Brain microvascular endothelial cell (primary cell): Measurements from ENCODE around the gene MYO7A.

Experiments
- DNase-seq: peaks from one replicate; pipeline ENCODE4 v3.0.0-alpha.2; 2020
- H3K27ac ChIP-seq: fragments of 250-450 bp; sonication (Bioruptor Pico); 2 replicates; pipeline ENCODE4 v1.5.1; 2020; ENCODE audit warnings: mild to moderate bottlenecking, moderate library complexity
- H3K27me3 ChIP-seq: fragments of 250-450 bp; sonication (Bioruptor Pico); replicated peaks from 2 replicates; pipeline ENCODE4 v1.5.1; 2020; ENCODE audit warnings: mild to moderate bottlenecking
- H3K36me3 ChIP-seq: fragments of 250-450 bp; sonication (Bioruptor Pico); replicated peaks from 2 replicates; pipeline ENCODE4 v1.5.1; 2020; ENCODE audit warnings: mild to moderate bottlenecking
- H3K4me3 ChIP-seq: 2 replicates; pipeline ENCODE4 v1.5.1; 2011; ENCODE audit warnings: low read depth, mild to moderate bottlenecking, control low read depth, low read length, moderate library complexity
- in situ Hi-C: cut with HindIII; loops from 2 replicates; pipeline ENCODE4 v1.10.0; 2017; ENCODE audit warnings: low sequenced_read_pairs, low pct_ligation_motif_present
- TF ChIP-seq, protein P1 (sequence below): IDR thresholded peaks from 2 replicates; pipeline ENCODE4 v1.5.1; 2011; ENCODE audit warnings: low read depth, mild to moderate bottlenecking, moderate library complexity, low read length, control low read depth, inconsistent platforms; ENCODE audit errors: missing control alignments

Gene MYO7A

DNA sequence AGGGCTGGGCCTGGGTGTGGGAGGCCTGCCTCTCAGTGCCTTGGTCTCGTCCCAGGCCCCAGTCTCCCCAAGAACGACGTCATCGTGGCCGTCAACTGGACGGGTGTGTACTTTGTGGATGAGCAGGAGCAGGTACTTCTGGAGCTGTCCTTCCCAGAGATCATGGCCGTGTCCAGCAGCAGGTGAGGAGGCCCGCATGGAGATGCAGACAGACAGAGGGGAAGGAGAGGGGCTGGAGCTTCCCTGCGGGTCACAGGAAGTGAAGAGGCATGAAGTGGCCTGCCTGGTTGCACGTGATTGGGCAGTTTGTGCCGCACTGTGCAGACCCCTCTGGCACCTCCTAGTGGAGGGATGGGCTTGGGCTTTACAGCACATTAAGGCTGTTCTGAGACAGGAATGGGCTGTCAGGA lies 70.4 kb downstream of the MYO7A start:
- TF ChIP-seq, protein P1, sequence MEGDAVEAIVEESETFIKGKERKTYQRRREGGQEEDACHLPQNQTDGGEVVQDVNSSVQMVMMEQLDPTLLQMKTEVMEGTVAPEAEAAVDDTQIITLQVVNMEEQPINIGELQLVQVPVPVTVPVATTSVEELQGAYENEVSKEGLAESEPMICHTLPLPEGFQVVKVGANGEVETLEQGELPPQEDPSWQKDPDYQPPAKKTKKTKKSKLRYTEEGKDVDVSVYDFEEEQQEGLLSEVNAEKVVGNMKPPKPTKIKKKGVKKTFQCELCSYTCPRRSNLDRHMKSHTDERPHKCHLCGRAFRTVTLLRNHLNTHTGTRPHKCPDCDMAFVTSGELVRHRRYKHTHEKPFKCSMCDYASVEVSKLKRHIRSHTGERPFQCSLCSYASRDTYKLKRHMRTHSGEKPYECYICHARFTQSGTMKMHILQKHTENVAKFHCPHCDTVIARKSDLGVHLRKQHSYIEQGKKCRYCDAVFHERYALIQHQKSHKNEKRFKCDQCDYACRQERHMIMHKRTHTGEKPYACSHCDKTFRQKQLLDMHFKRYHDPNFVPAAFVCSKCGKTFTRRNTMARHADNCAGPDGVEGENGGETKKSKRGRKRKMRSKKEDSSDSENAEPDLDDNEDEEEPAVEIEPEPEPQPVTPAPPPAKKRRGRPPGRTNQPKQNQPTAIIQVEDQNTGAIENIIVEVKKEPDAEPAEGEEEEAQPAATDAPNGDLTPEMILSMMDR, result peak; percentile 67
- no peaks in the 10 kb centered on the region for H3K36me3 ChIP-seq
- no peaks in the 10 kb centered on the region for H3K27me3 ChIP-seq
- no peak overlapping the region for H3K27ac ChIP-seq
- no peak for DNase-seq
- in situ Hi-C loops, result no loop called here
- no peak overlapping the region for H3K4me3 ChIP-seq

DNA sequence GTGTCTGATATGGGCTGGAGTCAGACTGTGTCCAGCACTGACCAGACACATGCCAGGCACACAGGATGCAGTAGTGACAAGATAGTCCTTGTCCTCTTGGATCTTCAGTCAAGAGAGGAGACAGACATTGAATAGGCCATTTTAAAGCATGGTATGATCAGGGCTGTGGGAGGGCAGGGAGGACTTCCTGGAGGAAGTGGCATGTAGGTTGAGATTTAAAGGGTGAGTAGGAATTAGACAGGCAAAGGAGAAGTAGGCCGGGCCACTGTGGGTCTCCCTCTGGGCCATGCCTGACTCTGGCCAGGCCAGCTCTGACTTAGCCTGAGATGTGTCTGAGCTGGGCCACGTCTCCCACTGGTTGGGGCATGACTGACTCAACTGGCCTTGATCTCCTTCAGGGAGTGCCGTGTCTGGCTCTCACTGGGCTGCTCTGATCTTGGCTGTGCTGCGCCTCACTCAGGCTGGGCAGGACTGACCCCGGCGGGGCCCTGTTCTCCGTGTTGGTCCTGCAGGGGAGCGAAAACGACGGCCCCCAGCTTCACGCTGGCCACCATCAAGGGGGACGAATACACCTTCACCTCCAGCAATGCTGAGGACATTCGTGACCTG lies 71.2 kb downstream of the MYO7A start:
- no peaks in the 10 kb centered on the region for H3K27me3 ChIP-seq
- TF ChIP-seq, protein P1, result no peak
- H3K4me3 ChIP-seq, result no peak overlapping the region
- H3K27ac ChIP-seq, result no peak overlapping the region
- H3K36me3 ChIP-seq, result no peaks in the 10 kb centered on the region
- no peak for DNase-seq
- in situ Hi-C loops, result no loop called here

DNA sequence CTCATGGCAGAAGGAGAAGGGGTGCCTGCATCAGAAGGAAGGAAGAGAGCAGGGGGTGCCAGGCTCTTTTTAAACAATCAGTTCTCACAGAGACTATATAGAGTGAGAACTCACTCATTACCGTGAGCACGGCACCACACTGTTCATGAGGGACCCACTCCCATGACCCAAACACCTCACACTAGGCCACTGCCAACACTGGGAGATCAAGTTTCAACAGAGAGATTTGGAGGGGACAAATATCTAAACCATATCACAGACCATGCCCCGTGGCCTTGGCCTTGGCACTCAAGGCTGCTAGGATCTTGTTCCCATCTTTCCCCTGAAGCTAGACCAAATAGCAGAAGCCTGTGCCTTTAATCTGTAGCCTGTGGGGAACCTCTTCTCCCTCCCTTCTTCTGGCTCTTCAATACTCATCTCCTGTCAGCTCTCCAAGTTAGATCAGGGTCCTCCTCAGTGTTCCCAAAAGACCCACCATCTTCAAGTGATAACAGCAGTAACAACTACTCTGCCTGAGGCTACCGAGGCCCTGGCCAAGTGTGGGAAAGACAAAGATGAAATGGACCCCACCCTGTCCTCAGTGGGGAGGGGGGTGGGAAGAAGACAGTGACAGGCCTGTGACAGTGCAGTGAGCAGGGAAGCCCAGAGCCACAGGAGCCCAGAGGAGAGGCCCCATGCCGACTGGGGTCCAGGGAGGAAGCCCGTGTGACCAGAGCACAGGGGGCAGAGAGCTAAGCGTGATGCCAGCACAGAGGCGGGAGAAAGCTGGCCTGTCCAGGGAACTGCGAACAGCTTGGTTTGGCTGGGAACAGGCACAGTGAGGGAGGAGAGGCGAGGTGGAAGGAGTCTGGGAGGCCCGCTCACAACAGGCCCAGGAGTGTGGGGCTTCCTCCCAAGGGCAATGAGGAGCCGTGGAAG lies 72.6 kb downstream of the MYO7A start:
- Histone ChIP-seq H3K27me3 (no peaks in the 10 kb centered on the region), H3K36me3 (no peaks in the 10 kb centered on the region), H3K27ac (no peak overlapping the region), H3K4me3 (no peak overlapping the region)
- DNase-seq, result no peak
- TF ChIP-seq, protein P1, result no peak
- in situ Hi-C loops, result no loop called here

DNA sequence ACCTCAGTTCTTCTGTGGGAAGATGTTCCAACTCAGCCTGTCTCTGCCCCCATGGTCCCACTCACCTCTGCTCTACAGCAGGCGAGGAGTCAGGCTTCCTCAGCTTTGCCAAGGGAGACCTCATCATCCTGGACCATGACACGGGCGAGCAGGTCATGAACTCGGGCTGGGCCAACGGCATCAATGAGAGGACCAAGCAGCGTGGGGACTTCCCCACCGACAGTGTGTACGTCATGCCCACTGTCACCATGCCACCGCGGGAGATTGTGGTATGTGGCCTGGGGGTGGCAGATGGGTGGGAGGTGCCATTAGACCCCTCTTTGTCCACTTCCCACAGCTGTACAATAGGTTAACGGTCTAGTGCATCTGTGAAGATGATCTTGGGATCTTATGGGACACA lies 73.3 kb downstream of the MYO7A start:
- Histone ChIP-seq H3K36me3 (no peaks in the 10 kb centered on the region), H3K27ac (no peak overlapping the region), H3K4me3 (no peak overlapping the region), H3K27me3 (no peaks in the 10 kb centered on the region)
- DNase-seq, result no peak
- in situ Hi-C loops, result no loop called here
- TF ChIP-seq, protein P1, result no peak

DNA sequence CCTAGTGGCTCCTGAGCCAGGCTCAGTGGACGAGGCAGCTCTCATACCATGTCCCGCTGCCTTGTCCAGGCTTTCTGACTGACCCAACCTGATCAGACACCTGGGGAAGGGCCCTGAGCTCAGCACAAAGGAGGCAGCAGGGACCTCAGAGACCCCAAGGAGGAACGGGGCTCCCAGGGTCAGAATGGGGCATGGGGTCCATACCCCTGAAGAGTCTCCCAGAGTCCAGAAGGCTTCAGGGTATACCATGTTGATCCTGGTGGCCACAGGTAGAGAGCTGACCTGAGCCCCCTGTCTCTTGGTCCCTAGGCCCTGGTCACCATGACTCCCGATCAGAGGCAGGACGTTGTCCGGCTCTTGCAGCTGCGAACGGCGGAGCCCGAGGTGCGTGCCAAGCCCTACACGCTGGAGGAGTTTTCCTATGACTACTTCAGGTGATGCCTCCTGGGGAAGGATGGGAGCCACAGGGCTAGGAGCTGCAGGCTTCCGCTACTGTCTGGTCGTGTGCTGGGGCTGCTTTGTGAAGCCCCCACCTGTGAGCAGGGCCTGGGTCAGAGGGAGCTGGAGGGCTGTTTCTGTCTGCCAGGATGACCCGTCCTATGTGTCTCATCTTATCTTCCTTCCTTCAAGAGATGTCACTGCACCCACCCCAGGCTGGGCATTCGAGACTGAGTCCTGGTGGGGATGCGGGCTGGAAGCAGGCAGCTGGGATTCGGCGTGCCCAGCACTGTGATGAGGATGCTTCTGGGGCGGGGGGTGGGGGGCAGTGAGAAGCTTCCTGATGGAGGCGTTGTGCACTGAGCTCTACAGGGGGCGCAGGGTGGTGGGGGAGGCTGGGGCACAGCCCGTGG lies 74.2 kb downstream of the MYO7A start:
- Histone ChIP-seq H3K27me3 (no peaks in the 10 kb centered on the region), H3K27ac (no peak overlapping the region), H3K36me3 (no peaks in the 10 kb centered on the region), H3K4me3 (no peak overlapping the region)
- in situ Hi-C loops, result no loop called here
- TF ChIP-seq, protein P1, result no peak
- no peak for DNase-seq
